Melanocyte of skin (primary cell): ENCODE results near the gene ST6GAL1. TPM values are rescaled to one million over a fixed set of nuclear protein-coding genes. Genes with fewer than 3 reads are reported as not detected.

Experiments
- total RNA-seq, 2 donors: library from RNA; depleted of rRNA; stranded (reverse); fragments of >200 nt; gene quantifications; 2 replicates each; pipeline ENCODE4 v1.2.3, GENCODE V29; 2012

ST6GAL1 gene, protein sequence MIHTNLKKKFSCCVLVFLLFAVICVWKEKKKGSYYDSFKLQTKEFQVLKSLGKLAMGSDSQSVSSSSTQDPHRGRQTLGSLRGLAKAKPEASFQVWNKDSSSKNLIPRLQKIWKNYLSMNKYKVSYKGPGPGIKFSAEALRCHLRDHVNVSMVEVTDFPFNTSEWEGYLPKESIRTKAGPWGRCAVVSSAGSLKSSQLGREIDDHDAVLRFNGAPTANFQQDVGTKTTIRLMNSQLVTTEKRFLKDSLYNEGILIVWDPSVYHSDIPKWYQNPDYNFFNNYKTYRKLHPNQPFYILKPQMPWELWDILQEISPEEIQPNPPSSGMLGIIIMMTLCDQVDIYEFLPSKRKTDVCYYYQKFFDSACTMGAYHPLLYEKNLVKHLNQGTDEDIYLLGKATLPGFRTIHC
- total RNA-seq, result 10 to 100 TPM; 14.3 to 30.3 TPM

DNA sequence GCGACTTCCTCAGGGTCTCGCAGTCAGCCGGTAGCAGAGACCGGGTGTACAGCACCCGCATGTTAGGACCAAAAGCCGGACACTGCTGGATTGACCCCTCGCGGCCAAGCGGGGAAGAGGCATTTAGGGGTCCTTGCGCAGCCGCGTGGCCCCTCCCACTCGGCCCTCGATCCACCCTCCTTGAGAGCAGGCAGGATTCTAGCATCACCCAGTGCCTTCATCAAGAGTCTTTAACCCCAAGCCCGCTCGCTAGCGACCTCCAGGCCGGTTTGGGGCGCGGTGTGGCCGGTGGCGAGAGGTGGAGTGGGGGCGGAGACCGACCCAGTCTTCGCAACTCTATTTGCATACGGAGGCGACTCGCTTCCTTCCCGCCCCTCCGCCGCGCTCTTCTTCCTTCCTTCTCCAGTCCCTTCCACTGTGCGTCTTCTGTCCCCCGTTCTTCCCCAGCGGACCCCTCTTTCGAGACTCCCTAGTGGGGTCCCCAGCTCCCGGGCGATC, at the start of gene ST6GAL1:
TSS of gene ST6GAL1 (plus strand) at position 384 of the 498 bp plus-strand sequence. CDS start 112,178 bp downstream, outside the sequence.

Other genes starting within 250 kb of the ST6GAL1 start
- not detected for gene KNG1, start 213.2 kb upstream of the ST6GAL1 start, total RNA-seq
- 100 to 1,000 TPM; 373 to 375 TPM for gene EIF4A2, start 146.9 kb upstream of the ST6GAL1 start, total RNA-seq
- gene RFC4, start 124.0 kb upstream of the ST6GAL1 start, total RNA-seq, result 10 to 100 TPM; 25.8 to 63.3 TPM
- not detected for gene ADIPOQ, start 87.8 kb upstream of the ST6GAL1 start, total RNA-seq
- 10 to 100 TPM; 25.5 to 54.3 TPM for gene RPL39L, start 209.0 kb downstream of the ST6GAL1 start, total RNA-seq